Mesothelial cell of epicardium (in vitro differentiated cells): ENCODE data around the gene NUP160. TPM values are rescaled to one million over a fixed set of nuclear protein-coding genes. Genes with fewer than 3 reads are reported as not detected.
"Not testable (repeated sequence)": the region's sequence is repeated elsewhere in the genome, so short reads cannot be mapped to it uniquely, and the experiment has no call there.

Experiments
- DNase-seq, 2 experiments: peaks; one replicate each; pipeline ENCODE4 v3.0.0; 2021; ENCODE audit warnings: low spot score in 2 of 2; ENCODE audit not compliant: unreplicated experiment in 2 of 2
- H3K27ac Mint-ChIP-seq: 2 replicates; pipeline ENCODE4 v1.8.0; 2021; ENCODE audit warnings: mixed read lengths
- H3K27me3 Mint-ChIP-seq: 2 replicates; pipeline ENCODE4 v1.8.0; 2021; ENCODE audit warnings: low read depth, mixed read lengths
- H3K36me3 Mint-ChIP-seq: 2 replicates; pipeline ENCODE4 v1.8.0; 2021; ENCODE audit warnings: mixed read lengths
- H3K4me1 Mint-ChIP-seq: 2 replicates; pipeline ENCODE4 v1.8.0; 2021; ENCODE audit warnings: mixed read lengths
- H3K4me3 Mint-ChIP-seq: 2 replicates; pipeline ENCODE4 v1.8.0; 2021; ENCODE audit warnings: mild to moderate bottlenecking, moderate library complexity, mixed read lengths
- H3K9me3 Mint-ChIP-seq: 2 replicates; pipeline ENCODE4 v1.8.0; 2021; ENCODE audit warnings: mixed read lengths
- total RNA-seq: library from RNA; stranded (reverse); gene quantifications from 3 replicates; pipeline ENCODE4 v1.2.1, GENCODE V29; 2021
- TF ChIP-seq, protein P1 (sequence below): fragments of 200-600 bp; sonication (generic); IDR thresholded peaks from one replicate; pipeline ENCODE4 v1.5.0; 2021; ENCODE audit warnings: antibody characterized with exemption; ENCODE audit not compliant: unreplicated experiment

NUP160 gene
- total RNA-seq, 1 donor from 2014 or later = 64.2 TPM

DNA sequence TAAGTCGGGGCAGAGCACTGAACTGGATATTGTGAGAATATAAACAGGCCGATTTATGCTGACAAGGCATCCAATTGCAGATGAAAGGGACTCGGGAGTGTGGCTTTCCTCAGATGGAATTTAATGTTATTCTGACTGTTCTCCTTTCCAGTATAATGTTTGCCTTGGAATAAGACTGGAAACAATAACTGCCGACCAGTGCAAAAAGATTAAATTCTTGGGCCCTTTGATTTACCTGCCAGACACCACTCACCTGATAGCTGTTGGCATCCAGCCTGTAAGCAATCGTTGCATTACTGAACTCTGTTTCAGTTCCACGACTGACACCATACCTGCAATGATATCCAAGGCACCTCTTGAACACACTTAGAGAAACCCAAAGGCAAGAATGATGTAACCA lies 10.9 kb downstream of the NUP160 start:
- TF ChIP-seq, protein P1, sequence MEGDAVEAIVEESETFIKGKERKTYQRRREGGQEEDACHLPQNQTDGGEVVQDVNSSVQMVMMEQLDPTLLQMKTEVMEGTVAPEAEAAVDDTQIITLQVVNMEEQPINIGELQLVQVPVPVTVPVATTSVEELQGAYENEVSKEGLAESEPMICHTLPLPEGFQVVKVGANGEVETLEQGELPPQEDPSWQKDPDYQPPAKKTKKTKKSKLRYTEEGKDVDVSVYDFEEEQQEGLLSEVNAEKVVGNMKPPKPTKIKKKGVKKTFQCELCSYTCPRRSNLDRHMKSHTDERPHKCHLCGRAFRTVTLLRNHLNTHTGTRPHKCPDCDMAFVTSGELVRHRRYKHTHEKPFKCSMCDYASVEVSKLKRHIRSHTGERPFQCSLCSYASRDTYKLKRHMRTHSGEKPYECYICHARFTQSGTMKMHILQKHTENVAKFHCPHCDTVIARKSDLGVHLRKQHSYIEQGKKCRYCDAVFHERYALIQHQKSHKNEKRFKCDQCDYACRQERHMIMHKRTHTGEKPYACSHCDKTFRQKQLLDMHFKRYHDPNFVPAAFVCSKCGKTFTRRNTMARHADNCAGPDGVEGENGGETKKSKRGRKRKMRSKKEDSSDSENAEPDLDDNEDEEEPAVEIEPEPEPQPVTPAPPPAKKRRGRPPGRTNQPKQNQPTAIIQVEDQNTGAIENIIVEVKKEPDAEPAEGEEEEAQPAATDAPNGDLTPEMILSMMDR = no peak
- Mint-ChIP-seq H3K4me1 (no peaks in the 10 kb centered on the region), H3K27me3 (no peaks in the 10 kb centered on the region), H3K9me3 (no peaks in the 10 kb centered on the region), H3K27ac (no peak overlapping the region), H3K4me3 (no peak overlapping the region), H3K36me3 (peaks cover 39% of the 10 kb centered on the region)
- no peak for DNase-seq

DNA sequence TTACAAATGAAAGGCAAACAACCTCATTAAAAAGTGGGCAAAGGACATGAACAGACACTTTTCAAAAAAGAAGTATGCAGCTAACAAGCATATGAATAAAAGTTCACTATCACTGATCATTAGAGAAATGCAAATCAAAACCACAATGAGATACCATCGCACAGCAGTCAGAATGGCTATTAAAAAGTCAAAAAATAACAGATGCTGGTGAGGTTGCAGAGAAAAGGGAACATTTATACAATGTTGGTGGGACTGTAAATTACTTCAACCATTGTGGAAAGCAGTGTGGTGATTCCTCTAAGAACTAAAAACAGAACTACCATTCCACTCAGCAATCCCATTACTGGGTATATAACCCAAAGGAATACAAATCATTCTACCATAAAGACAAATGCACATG lies 18.1 kb downstream of the NUP160 start:
- peaks cover 62% of the 10 kb centered on the region for H3K36me3 Mint-ChIP-seq
- H3K27me3 Mint-ChIP-seq, DNase-seq, H3K27ac Mint-ChIP-seq, H3K4me1 Mint-ChIP-seq, H3K4me3 Mint-ChIP-seq: not testable (repeated sequence)
- H3K9me3 Mint-ChIP-seq = peaks cover 15% of the 10 kb centered on the region

DNA sequence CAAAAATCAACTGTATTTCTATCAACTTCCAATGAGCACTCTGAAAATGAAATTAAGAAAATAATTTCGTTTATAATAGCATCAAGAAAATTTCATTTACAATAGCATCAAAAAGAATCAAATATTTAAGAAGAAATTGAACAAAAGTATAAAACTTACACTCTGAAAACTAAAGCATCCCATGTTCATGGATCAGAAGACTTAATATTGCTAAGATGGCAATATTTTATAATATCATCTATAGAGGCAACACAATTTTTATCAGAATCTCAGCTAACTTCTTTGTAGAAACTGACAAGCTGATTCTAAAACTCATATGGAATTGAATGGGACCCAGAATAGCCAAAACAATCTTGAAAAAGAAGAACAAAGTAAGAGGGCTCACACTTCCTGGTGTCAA lies 19.9 kb downstream of the NUP160 start:
- Mint-ChIP-seq H3K36me3 (peaks cover 53% of the 10 kb centered on the region), H3K27ac (no peak overlapping the region), H3K9me3 (peaks cover 16% of the 10 kb centered on the region), H3K4me3 (no peak overlapping the region), H3K4me1 (no peaks in the 10 kb centered on the region), H3K27me3 (no peaks in the 10 kb centered on the region)
- no peak for DNase-seq
- TF ChIP-seq, protein P1 = no peak

DNA sequence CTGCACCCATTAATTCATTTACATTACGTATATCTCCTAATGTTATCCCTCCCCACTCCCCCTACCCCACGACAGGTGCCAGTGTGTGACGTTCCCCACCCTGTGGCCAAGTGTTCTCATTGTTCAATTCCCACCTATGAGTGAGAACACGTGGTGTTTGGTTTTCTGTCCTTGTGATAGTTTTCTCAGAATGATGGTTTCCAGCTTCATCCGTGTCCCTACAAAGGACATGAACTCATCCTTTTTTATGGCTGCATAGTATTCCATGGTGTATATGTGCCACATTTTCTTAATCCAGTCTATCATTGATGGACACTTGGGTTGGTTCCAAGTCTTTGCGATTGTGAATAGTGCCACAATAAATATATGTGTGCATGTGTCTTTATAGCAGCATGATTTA lies 25.5 kb downstream of the NUP160 start:
- H3K27ac Mint-ChIP-seq, H3K27me3 Mint-ChIP-seq, H3K4me3 Mint-ChIP-seq, H3K9me3 Mint-ChIP-seq, H3K4me1 Mint-ChIP-seq, DNase-seq: not testable (repeated sequence)
- peaks cover 46% of the 10 kb centered on the region for H3K36me3 Mint-ChIP-seq

DNA sequence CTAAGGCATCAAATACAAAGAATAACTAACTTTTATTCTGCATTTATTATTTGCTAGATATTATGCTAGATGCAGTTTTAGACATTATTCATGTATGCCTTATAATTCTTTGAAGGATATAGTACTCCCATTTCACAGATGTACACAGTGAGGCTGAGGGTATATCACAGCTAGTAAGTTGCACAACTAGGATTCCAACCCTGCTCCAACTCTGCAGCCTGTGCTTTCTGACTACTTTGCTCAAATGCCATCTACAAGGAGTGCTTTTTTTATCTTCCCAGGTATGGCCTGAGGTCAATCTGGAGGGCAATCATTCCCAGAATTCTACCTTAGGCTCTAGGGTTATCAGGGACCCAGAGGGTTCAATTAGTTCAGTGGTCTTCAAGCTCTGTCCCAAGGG lies 28.4 kb downstream of the NUP160 start:
- TF ChIP-seq, protein P1 = no peak
- Mint-ChIP-seq H3K4me1 (no peaks in the 10 kb centered on the region), H3K4me3 (no peak overlapping the region), H3K36me3 (peaks cover 48% of the 10 kb centered on the region), H3K9me3 (peaks cover 6% of the 10 kb centered on the region), H3K27me3 (no peaks in the 10 kb centered on the region), H3K27ac (no peak overlapping the region)
- no peak for DNase-seq

DNA sequence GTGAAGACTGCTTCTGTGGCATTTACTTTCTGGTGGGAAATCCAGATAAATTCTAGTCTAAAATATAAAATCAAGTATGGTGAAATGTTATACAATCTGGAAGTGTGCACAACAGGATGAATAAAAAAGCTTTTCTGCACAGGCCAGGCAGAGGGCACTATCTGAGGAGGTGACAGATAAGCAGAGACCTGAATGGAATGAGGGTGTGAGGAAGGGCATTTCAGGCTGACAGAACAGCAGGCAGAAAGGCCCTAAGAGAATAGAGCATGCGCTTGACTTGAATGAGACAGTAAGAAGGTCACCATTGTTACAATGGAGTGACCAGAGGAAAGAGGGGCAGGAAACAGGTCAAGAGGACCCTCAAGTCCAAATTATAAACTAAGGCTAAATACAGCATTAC lies 47.4 kb downstream of the NUP160 start:
- TF ChIP-seq, protein P1 = no peak
- no peaks in the 10 kb centered on the region for H3K9me3 Mint-ChIP-seq
- H3K4me3 Mint-ChIP-seq = no peak overlapping the region
- DNase-seq = no peak
- H3K4me1 Mint-ChIP-seq = no peaks in the 10 kb centered on the region
- no peak overlapping the region for H3K27ac Mint-ChIP-seq
- H3K27me3 Mint-ChIP-seq = no peaks in the 10 kb centered on the region
- H3K36me3 Mint-ChIP-seq = peaks cover 31% of the 10 kb centered on the region

- TF ChIP-seq, protein P1 = no peak
- Mint-ChIP-seq H3K9me3 (no peaks in the 10 kb centered on the region), H3K4me3 (no peak overlapping the region), H3K27ac (no peak overlapping the region), H3K27me3 (no peaks in the 10 kb centered on the region), H3K36me3 (peaks cover 29% of the 10 kb centered on the region), H3K4me1 (no peaks in the 10 kb centered on the region)
- no peak for DNase-seq
Measured at GRCh38 chr11:47797633-47798032, 50.5 kb downstream of the NUP160 start.
